H1 (cell line): Measurements from ENCODE around the gene KAT5. TPM values are rescaled to one million over a fixed set of nuclear protein-coding genes. Genes with fewer than 3 reads are reported as not detected.

Experiments
- CHD7 ChIP-seq: fragments of 300-600 bp; sonication (generic); IDR thresholded peaks from 2 replicates; pipeline ENCODE4 v1.7.1; 2012; ENCODE audit warnings: low read length, moderate library complexity, mild to moderate bottlenecking, inconsistent platforms; ENCODE audit not compliant: insufficient replicate concordance
- SUZ12 ChIP-seq: fragments of 200-600 bp; sonication (generic); IDR thresholded peaks from 2 replicates; pipeline ENCODE4 v1.6.1; 2012; ENCODE audit warnings: mild to moderate bottlenecking, inconsistent platforms, low read length, moderate library complexity, mixed read lengths
- polyA plus RNA-seq, 7 experiments: library from polyadenylated mRNA; depleted of rRNA in 3 of 7; stranded (reverse) in 5 of 7; unstranded in 2 of 7; fragments of >200 nt in 5 of 7; fragments of 200-250 nt in 2 of 7; gene quantifications; 1 replicate in 5 of 7; 2 replicates in 1 of 7; 4 replicates in 1 of 7; pipeline versions ENCODE4 v1.2.1 to v1.2.3, GENCODE V29; 2011 to 2013; ENCODE audit warnings: missing spikeins in 2 of 7, mixed read lengths in 2 of 7
- total RNA-seq: library from RNA; stranded (reverse); fragmentation: NEBNext Ultra II Directional; extraction: Animal tissue kit (Norgen Biotek cat#: 25700); gene quantifications from 2 replicates; pipeline ENCODE4 v1.2.1, GENCODE V29; 2021

Gene KAT5
- total and polyA plus RNA-seq, 2 of the 8 experiments (the other 6 are each of a cell fraction or from before 2014, with no cell fraction given), result 26.7 to 37.4 TPM

GRCh38 chr11:65711785-65712632 lies at the start of gene KAT5 (continued):
- TF ChIP-seq CHD7, result no peak
- no peak for TF ChIP-seq SUZ12
